Stimulated activated naive CD8-positive, alpha-beta T cell treated with anti-CD3 and anti-CD28 coated beads, Interleukin-15, Interleukin-2, amounts not matched to agents 100 U/mL and 50 U/mL, for 24 hours (primary cell): ENCODE measurements around the gene TRIM71.
"Not testable (repeated sequence)": the region's sequence is repeated elsewhere in the genome, so short reads cannot be mapped to it uniquely, and the experiment has no call there.

Experiments
- ATAC-seq: fragments of 150-1000 bp; cut with Tn5 transposase; one replicate; pipeline ENCODE4 v1.10.0; 2021
- DNase-seq: peaks from one replicate; pipeline ENCODE4 v3.0.0; 2021

Gene TRIM71

GRCh38 chr3:32817558-32818228, at the start of gene TRIM71:
TSS of gene TRIM71 (plus strand) at chr3:32817997. CDS start at chr3:32818081, 84 bp downstream.
- DNase-seq = peak; percentile 25

GRCh38 chr3:32778389-32778788, 39.4 kb upstream of the TRIM71 start:
- DNase-seq (no peak), ATAC-seq (peak; percentile 36)

More at GRCh38 chr3:32817558-32818228, at the start of gene TRIM71:
- peak; percentile 21 for ATAC-seq

GRCh38 chr3:32780071-32780734, 37.6 kb upstream of the TRIM71 start:
- ATAC-seq (no peak), DNase-seq (no peak)

- DNase-seq (peak; percentile 35), ATAC-seq (peak; percentile 22)
Measured at GRCh38 chr3:32780735-32781210, 37.0 kb upstream of the TRIM71 start.

- ATAC-seq = peak; percentile 90
- peak; percentile 84 for DNase-seq
Measured at GRCh38 chr3:32781211-32781968, 36.4 kb upstream of the TRIM71 start.

- not testable (repeated sequence) for DNase-seq, ATAC-seq
Measured at GRCh38 chr3:32781969-32782270, 35.9 kb upstream of the TRIM71 start.

- ATAC-seq = no peak
- DNase-seq = no peak
Measured at GRCh38 chr3:32782407-32782806, 35.4 kb upstream of the TRIM71 start.

- DNase-seq (no peak), ATAC-seq (no peak)
Measured at GRCh38 chr3:32791833-32792232, 26.0 kb upstream of the TRIM71 start.

GRCh38 chr3:32794487-32795308, 23.1 kb upstream of the TRIM71 start:
- DNase-seq (no peak), ATAC-seq (no peak)

- ATAC-seq, DNase-seq: not testable (repeated sequence)
Measured at GRCh38 chr3:32796384-32796950, 21.3 kb upstream of the TRIM71 start.

- DNase-seq (no peak), ATAC-seq (no peak)
Measured at GRCh38 chr3:32797776-32798175, 20.0 kb upstream of the TRIM71 start.

- not testable (repeated sequence) for ATAC-seq, DNase-seq
Measured at GRCh38 chr3:32801440-32801839, 16.4 kb upstream of the TRIM71 start.

GRCh38 chr3:32813180-32813579, 4.6 kb upstream of the TRIM71 start:
- DNase-seq (no peak), ATAC-seq (no peak)

- DNase-seq (no peak), ATAC-seq (no peak)
Measured at GRCh38 chr3:32814361-32814760, 3.4 kb upstream of the TRIM71 start.

- no peak for ATAC-seq
- DNase-seq = no peak
Measured at GRCh38 chr3:32815841-32816438, 1.9 kb upstream of the TRIM71 start.

GRCh38 chr3:32816439-32817256, 1.1 kb upstream of the TRIM71 start:
- DNase-seq (peak; percentile 28), ATAC-seq (no peak)

GRCh38 chr3:32817257-32817557, 590 bp upstream of the TRIM71 start:
- peak; percentile 24 for DNase-seq
- ATAC-seq = no peak

- DNase-seq = peak; percentile 12
Measured at GRCh38 chr3:32818229-32818969, 602 bp downstream of the TRIM71 start.

GRCh38 chr3:32818970-32819511, 1.2 kb downstream of the TRIM71 start:
- no peak for DNase-seq
- no peak for ATAC-seq

More at GRCh38 chr3:32818229-32818969, 602 bp downstream of the TRIM71 start:
- ATAC-seq = peak; percentile 10
